ENCODE data around the gene SRC.

Gene SRC

DNA sequence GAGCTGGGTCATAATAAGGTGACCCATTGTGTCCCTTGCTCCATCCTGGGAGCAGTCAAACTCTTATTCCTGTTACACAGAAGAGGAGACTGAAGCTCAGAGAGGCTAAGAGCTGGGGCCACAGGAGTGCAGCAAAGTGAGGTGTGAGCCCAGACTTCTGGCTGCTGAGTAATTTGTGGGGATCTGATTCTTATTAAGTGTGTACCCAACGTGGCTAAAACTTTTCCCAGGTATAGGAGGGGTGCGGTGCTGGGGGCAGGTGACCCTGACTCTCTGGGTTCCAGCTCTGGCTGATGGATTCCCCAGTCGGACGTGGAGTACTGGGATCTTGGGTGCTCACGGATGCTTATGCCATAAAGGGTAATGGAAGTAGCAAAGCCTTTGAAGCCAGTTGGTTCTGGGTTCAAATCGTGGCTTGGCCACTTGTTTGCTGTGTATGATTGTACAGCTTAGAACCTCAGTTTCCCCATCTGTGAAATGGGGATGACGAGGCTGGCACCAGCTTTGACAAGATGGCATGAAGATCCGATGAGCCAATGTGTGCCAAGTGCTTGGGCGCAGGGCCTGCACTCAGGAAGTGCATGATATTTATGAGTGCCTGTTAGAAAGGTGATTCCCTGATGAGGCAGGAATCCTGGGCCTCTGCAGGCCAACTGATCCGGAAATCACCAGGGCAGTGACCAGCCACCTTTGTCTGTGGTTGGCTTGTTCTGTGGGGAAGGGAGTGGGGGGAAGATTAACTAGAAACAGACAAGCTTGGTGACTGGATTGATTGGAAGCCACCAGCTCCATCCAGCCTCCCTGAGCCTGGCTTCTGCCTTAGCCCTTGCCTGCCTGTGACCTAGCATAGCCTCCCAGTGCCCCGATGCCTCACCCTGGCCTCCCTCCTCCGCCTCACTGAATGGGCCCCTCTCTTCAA is 6.0 kb downstream of the SRC start:
- DNase-seq: no peak

DNA sequence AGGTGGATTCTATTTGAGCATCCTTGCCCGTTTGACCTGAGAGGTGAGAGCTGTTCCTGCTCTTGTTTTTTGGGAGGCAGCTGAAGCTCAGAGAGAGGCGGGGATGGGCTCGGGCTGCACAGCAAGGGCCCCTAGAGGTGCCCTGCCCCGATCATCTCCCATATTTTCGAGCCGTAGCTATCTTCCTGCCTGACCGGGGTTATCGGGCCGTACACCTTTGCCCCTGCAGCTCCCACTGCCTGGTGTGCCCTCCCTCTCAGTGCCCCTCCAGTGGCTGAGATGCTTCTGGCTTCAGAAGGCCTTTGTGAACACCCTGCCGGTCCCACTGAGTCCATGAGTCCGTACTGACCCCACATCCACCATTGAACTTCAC is 6.7 kb downstream of the SRC start:
- no peak for DNase-seq

DNA sequence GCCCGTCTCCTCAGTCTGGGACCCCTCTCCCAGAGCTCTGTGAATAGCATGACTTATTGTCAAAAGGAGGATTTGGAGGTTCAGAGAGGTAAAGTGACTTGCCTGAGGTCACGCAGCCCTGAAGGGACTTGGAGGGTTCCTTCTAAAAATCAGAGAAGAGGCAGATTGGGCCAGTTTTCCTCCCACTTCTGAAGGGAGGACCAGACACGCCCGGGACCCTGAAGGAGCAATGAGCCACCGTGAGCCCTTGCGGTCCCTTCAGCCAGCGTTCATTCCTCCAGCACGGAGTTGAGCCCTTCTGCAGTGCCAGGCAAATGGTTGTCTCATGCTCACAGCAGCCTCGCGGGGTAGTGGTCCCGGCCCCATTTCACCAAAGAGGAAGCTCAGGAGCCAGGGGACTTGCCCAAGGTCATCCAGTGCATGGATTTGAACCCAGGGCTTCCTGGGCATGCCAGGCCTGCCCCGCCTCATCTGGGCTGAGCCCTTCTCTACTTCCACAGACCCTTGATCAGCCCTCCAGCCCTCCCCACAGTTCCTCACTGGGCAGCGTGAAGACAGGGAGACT is 7.4 kb downstream of the SRC start:
- DNase-seq: no peak

GRCh38 chr20:37354210-37355195 is 8.6 kb downstream of the SRC start:
- no peak for DNase-seq

- DNase-seq: no peak
These were observed 9.6 kb downstream of the SRC start for GRCh38 chr20:37355252-37356180.

DNA sequence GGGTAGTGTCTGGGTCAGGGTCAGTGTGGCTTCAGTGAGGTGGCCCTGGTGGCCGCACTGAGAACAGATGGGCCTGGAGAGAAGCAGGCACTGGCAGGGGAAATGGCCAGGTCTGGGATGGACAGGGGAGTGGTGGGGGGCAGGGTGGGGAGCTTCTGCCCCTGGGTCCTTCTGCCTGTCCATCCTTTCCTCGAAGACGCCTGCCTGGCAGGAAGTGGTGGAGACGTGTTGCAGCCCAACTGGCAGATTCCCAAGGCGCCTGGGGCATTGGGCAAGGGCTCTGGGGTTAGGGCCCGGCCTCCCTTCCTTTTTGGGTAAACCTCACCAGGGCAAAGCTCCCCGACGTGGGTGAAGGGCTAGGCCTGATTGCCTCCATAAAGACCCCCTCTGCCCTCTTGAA is 10.4 kb downstream of the SRC start:
- DNase-seq: no peak

- DNase-seq: no peak
These were observed 11.0 kb downstream of the SRC start for GRCh38 chr20:37356961-37357371.

- no peak for DNase-seq
These were observed 11.8 kb downstream of the SRC start for GRCh38 chr20:37357481-37358365.

GRCh38 chr20:37358366-37359150 is 12.6 kb downstream of the SRC start:
- DNase-seq: no peak

GRCh38 chr20:37359331-37359730 is 13.4 kb downstream of the SRC start:
- DNase-seq: no peak

- DNase-seq: no peak
These were observed 13.9 kb downstream of the SRC start for GRCh38 chr20:37359836-37360235.

- no peak for DNase-seq
These were observed 14.6 kb downstream of the SRC start for GRCh38 chr20:37360391-37361115.

- no peak for DNase-seq
These were observed 15.4 kb downstream of the SRC start for GRCh38 chr20:37361336-37361735.

DNA sequence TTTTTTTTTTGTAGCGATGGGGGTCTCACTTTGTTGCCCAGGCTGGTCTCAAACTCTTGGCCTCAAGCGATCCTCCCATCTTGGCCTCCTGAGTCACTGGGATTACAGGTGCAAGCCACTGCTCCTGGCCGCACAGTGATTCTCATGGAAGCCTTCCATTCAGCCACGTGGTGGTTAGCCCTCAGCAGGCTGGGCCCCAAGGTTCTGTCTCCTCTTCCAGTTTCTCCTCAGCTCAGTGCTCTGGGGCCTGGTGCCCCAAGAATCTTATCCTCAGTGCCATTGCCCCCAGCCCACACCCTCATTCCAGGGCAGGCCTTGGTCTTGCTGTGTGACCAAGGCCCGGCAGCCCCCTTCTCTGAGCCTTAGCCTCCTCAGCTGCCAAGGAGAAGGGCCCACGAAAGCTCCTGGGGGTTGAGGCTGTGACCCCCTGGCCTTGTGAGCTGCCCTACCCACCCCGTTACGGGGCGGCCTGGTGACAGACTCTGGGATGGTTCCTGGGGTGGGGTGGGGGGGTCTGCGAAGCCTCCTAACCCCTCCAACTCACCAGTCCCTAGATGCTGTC is 16.4 kb downstream of the SRC start:
- DNase-seq: no peak

DNA sequence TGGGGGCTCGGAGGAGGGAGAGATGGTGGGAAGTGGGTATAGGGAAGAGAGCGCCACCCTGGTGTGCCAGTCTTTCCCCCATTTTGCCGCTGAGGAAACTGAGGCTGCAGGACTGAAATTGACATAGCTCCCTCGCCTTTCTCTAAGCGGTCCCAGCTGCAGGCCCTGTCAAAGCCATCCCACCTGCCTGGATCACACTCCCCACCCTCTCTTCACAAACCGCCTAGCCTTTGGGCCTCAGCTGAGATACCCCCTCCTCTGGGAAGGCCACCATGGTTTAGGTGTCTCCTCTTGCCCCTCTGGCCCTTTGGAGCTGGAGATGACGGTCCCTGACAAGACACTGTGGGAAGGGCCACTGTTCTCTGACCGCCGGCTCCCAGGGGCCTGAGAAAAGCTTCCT is 16.9 kb downstream of the SRC start:
- DNase-seq: no peak

DNA sequence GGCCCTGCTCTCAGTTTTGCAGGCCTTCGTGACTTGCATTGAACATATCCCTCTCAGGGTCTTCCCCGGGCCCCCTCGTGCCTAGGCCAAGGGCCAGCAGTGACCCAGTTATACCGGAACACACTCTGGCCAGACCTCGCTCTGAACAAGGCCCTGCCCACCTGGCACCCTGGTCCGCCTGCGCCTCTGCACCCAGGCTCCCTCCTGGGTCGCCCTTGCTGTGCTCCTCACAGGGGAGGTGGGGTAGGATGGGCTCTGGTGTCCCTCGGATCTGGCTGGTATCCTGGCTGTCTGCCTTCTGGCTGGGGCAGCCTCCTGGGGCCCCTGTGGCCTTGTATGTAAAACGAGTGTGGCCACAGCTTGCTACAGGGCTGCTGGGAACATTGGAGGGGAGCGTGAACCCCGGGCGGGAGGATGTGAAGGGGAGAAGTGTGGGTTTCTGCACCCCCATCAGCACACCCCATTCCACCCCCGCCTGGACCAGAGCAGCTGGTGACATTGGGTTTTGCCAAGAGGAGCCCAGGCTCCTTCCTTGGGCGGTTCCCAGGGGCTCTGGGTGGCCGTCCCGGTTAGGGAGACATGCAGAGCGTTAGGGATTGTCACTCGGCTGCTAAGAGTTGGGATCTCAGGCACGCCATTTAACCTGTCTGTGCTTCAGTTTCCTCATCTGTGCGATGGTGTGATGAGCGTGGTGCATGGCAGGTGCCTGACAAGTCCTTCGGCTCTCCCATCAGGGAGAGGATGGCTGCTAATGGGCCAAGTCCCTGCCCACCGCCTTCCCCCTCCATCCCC is 17.5 kb downstream of the SRC start:
- no peak for DNase-seq

DNA sequence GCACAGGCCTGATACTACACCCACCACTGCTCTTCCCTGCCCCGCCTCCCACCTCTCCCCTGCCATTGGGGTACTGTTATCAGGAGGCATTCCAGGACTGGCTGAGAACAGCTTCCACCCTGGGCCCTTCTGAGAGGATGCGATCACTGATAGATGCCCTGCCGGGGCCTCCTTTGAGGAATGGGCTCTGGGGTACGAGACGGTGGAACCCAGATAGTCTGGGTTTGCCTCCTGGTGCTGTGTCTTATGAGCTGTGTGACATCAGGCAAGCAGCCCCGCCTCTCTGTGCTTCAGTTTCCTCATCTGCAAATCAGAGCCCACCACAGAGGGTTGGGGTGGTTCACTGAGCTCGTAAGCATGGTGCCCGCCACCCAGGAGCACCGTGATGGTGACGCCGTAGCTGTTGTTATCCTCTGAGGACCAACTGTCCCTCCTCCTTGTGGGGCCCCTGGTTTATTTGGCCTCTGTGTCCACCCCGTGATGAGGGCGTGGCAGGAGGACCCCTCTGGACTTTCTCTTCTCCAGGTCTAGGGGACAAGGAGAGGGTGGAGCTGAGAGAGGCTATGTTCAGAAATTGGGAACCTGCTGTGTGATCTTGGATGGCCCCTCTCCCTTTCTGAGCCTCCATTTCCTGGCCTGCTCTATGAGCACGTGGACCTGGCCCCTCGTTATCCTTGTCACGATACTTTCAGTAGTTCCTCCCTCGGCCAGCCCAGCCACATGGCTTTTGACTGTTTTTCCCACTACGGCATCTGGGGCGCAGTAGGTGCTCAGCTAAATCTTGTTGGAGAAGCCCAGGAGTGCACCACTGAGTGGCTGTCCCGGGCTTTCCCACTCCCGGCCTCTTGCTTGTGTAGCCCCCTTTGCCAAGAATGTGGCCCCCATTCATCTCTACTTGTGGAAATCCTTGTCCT is 18.3 kb downstream of the SRC start:
- no peak for DNase-seq
